GM04504 (cell line): ENCODE measurements around the gene AP2A2.
"Not testable (repeated sequence)": the region's sequence is repeated elsewhere in the genome, so short reads cannot be mapped to it uniquely, and the experiment has no call there.

ENCODE experiments used
- DNase-seq: peaks from one replicate; pipeline ENCODE4 v3.0.0-alpha.2; 2012; ENCODE audit warnings: low read depth

The AP2A2 gene

GRCh38 chr11:975376-975775 lies 49.7 kb downstream of the AP2A2 start:
- not testable (repeated sequence) for DNase-seq

- peak; percentile 3 for DNase-seq
Observed at GRCh38 chr11:975827-976226, 50.2 kb downstream of the AP2A2 start.

GRCh38 chr11:976431-977160 lies 50.9 kb downstream of the AP2A2 start:
- DNase-seq: peak; percentile 27

- DNase-seq: no peak
Observed at GRCh38 chr11:977830-978720, 52.4 kb downstream of the AP2A2 start.

GRCh38 chr11:978781-979180 lies 53.1 kb downstream of the AP2A2 start:
- DNase-seq: no peak

- no peak for DNase-seq
Observed at GRCh38 chr11:980438-981357, 55.0 kb downstream of the AP2A2 start.

GRCh38 chr11:981764-982163 lies 56.1 kb downstream of the AP2A2 start:
- DNase-seq: no peak

- no peak for DNase-seq
Observed at GRCh38 chr11:984546-984945, 58.9 kb downstream of the AP2A2 start.

- DNase-seq: no peak
Observed at GRCh38 chr11:985406-985805, 59.7 kb downstream of the AP2A2 start.

GRCh38 chr11:985848-986247 lies 60.2 kb downstream of the AP2A2 start:
- no peak for DNase-seq

GRCh38 chr11:986270-986951 lies 60.7 kb downstream of the AP2A2 start:
- no peak for DNase-seq

GRCh38 chr11:986952-987305 lies 61.3 kb downstream of the AP2A2 start:
- DNase-seq: no peak

- no peak for DNase-seq
Observed at GRCh38 chr11:987671-988070, 62.0 kb downstream of the AP2A2 start.

GRCh38 chr11:990101-990500 lies 64.4 kb downstream of the AP2A2 start:
- DNase-seq: no peak

- DNase-seq: no peak
Observed at GRCh38 chr11:991034-991433, 65.4 kb downstream of the AP2A2 start.

- no peak for DNase-seq
Observed at GRCh38 chr11:991711-992307, 66.1 kb downstream of the AP2A2 start.

GRCh38 chr11:992577-992976 lies 66.9 kb downstream of the AP2A2 start:
- no peak for DNase-seq

GRCh38 chr11:993632-994167 lies 68.0 kb downstream of the AP2A2 start:
- DNase-seq: no peak

- no peak for DNase-seq
Observed at GRCh38 chr11:995044-995751, 69.5 kb downstream of the AP2A2 start.

GRCh38 chr11:995752-996420 lies 70.2 kb downstream of the AP2A2 start:
- no peak for DNase-seq
